Activated naive CD4-positive, alpha-beta T cell (primary cell): Measurements from ENCODE around the gene MBD6.
"Not testable (repeated sequence)": the region's sequence is repeated elsewhere in the genome, so short reads cannot be mapped to it uniquely, and the experiment has no call there.

Experiments used
- DNase-seq, 4 experiments: peaks; one replicate each; lab custom pipeline; 2025; lab: John Stamatoyannopoulos, UW

Gene MBD6

GRCh38 chr12:57488402-57489156, 34.0 kb upstream of the MBD6 start:
- DNase-seq = no peak

DNA sequence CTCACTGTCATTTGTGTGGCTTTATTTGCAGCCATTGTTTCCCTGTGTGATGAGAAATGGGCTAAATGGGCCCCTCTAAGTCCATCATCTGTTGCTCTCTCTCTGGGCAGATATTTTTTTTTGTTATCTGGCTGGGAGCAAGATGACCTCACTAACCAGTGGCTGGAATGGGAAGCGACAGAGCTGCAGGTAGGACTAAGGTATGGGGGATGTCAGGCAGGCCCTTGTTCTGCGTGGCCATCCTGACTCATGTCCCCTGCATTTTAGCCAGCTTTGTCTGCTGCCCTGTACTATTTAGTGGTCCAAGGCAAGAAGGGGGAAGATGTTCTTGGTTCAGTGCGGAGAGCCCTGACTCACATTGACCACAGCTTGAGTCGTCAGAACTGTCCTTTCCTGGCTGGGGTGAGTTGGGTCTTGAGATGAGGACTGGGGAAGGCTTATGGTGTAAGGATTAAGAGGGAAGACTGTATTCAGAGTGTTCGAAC, 33.4 kb upstream of the MBD6 start:
- DNase-seq = no peak

DNA sequence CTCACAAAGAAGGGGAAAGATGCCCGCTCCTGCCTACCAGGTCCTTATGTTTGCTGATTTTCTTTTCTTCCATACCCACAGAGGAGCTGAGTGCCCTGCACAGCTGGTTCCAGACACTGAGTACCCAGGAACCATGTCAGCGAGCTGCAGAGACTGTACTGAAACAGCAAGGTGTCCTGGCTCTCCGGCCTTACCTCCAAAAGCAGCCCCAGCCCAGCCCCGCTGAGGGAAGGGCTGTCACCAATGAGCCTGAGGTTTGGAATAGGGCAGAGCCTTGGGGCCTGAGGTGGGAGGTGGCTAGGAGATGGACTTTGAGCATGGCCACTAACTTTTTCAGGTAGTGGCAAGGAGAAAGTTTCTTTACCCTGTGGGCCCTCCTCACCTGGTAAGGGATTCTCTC, 32.5 kb upstream of the MBD6 start:
- no peak for DNase-seq

- no peak for DNase-seq
Measured at GRCh38 chr12:57491393-57492280, 31.0 kb upstream of the MBD6 start.

DNA sequence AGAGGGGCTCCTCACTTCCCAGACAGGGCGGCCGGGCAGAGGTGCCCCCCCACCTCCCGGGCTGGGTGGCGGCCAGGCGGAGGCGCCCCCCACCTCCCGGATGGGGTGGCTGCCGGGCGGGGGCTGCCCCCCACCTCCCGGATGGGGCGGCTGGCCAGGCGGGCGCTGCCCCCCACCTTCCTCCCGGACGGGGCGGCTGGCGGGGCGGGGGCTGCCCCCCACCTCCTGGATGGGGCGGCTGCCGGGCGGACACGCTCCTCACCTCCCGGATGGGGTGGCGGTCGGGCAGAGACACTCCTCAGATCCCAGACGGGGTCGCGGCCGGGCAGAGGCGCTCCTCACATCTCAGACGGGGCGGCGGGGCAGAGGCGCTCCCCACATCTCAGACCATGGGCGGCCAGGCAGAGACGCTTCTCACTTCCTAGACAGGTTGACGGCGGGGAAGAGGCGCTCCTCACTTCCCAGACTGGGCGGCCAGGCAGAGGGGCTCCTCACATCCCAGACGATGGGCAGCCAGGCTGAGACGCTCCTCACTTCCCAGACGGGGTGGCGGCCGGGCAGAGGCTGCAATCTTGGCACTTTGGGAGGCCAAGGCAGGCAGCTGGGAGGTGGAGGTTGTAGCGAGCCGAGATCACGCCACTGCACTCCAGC, 27.4 kb upstream of the MBD6 start:
- not testable (repeated sequence) for DNase-seq

GRCh38 chr12:57496822-57497221, 25.8 kb upstream of the MBD6 start:
- no peak for DNase-seq

- DNase-seq = no peak
Measured at GRCh38 chr12:57497223-57498131, 25.1 kb upstream of the MBD6 start.

DNA sequence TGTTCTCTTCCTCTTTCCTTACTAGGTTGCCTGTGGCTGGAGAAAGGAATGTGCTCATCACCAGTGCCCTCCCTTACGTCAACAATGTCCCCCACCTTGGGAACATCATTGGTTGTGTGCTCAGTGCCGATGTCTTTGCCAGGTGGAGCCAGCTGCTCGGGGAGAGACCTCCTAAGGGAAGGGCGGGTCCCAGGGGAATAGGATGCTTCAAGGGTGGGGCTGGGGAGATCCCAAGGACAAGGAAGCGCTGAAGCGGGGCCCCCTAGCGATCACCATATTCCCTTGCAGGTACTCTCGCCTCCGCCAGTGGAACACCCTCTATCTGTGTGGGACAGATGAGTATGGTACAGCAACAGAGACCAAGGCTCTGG, 24.5 kb upstream of the MBD6 start:
- no peak for DNase-seq

GRCh38 chr12:57498571-57498970, 24.1 kb upstream of the MBD6 start:
- no peak for DNase-seq

- DNase-seq = no peak
Measured at GRCh38 chr12:57500213-57500612, 22.4 kb upstream of the MBD6 start.

- not testable (repeated sequence) for DNase-seq
Measured at GRCh38 chr12:57502311-57502969, 20.2 kb upstream of the MBD6 start.

DNA sequence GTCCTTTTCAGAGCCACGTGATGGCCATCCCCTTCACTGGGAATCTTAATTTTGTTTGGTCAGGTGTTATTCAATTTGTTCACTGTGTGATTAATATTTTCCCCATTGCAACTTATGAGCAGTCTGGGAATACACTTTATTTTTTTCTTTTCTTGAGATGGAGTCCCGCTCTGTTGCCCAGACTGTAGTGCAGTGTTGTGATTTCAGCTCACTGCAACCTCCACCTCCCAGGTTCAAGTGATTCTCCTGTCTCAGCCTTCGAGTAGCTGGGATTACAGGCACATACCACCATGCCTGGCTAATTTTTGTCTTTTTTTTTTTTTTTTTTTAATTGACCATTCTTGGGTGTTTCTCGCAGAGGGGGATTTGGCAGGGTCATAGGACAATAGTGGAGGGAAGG, 16.1 kb upstream of the MBD6 start:
- not testable (repeated sequence) for DNase-seq

GRCh38 chr12:57507796-57508195, 14.8 kb upstream of the MBD6 start:
- not testable (repeated sequence) for DNase-seq

DNA sequence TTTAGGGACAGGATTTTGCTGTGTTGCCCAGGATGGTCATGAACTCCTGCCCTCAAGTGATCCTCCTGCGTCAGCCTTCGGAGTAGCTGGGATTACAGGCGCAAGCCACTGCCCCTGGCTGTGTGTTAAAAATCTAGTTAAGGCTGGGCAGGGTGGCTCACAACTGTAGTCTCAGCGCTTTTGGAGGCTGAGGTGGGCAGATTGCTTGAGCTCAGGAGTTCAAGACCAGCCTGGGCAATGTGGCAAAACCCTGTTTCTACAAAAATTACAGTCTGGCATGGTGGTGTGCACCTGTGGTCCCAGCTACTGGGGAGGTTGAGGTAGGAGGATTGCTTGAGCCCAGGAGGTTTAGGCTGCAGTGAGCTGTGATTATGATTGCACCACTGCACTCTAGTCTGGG, 11.5 kb upstream of the MBD6 start:
- DNase-seq = no peak

- no peak for DNase-seq
Measured at GRCh38 chr12:57511588-57512325, 10.9 kb upstream of the MBD6 start.

- no peak for DNase-seq
Measured at GRCh38 chr12:57512665-57513064, 10.0 kb upstream of the MBD6 start.

DNA sequence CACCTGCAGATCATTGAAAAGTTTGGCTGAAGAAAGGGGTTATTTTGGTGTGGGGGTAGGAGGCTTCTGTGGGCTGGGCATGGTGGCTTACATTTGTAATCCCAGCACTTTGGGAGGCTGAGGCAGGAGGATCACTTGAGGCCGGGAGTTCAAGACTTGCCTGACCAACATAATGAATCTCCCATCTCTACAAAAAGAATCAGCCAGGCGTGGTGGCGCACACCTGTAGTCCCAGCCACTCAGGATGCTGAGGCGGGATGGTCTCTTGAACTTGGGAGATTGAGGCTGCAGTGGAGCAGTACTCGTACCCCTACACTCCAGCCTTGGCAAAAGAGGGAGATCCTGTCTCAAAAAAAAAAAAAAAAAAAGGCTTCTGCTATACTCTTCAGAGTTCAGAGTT, 9.4 kb upstream of the MBD6 start:
- DNase-seq = no peak

GRCh38 chr12:57513677-57514076, 8.9 kb upstream of the MBD6 start:
- DNase-seq = not testable (repeated sequence)

GRCh38 chr12:57514246-57514645, 8.4 kb upstream of the MBD6 start:
- not testable (repeated sequence) for DNase-seq

GRCh38 chr12:57514720-57515407, 7.8 kb upstream of the MBD6 start:
- DNase-seq = no peak
